CD14-positive monocyte (primary cell): ENCODE measurements around the gene FAM9C. TPM values are rescaled to one million over a fixed set of nuclear protein-coding genes. Genes with fewer than 3 reads are reported as not detected.
A peak's percentile ranks its signal among the peaks of the same experiment; 100 is the strongest.

Experiments used
- DNase-seq, 3 donors: peaks; one replicate each; pipeline ENCODE4 v3.0.0-alpha.2; 2011 to 2022
- H2AFZ ChIP-seq: 2 replicates; pipeline ENCODE4 v1.6.0; 2012; ENCODE audit warnings: mild to moderate bottlenecking, low read depth, low read length, inconsistent platforms; ENCODE audit not compliant: insufficient read depth, poor library complexity, severe bottlenecking
- H3K27ac ChIP-seq, 2 donors: 1 replicate in 1 of 2; 2 replicates in 1 of 2; pipeline ENCODE4 v1.5.1; 2012 to 2013; ENCODE audit warnings: low read length in 2 of 2, control low read depth in 1 of 2, inconsistent platforms in 1 of 2, low read depth in 1 of 2, mild to moderate bottlenecking in 1 of 2
- H3K27me3 ChIP-seq, 2 donors: one replicate each; pipeline versions ENCODE4 v1.6.0 to v1.6.1; 2011 to 2013; ENCODE audit warnings: low read length in 2 of 2; ENCODE audit not compliant: control insufficient read depth in 2 of 2, insufficient read depth in 2 of 2
- H3K36me3 ChIP-seq, 2 donors: replicated peaks in 1 of 2; 1 replicate in 1 of 2; 2 replicates in 1 of 2; pipeline versions ENCODE4 v1.5.1 to v1.6.1; 2012 to 2013; ENCODE audit warnings: low read length in 2 of 2, control low read depth in 1 of 2, inconsistent platforms in 1 of 2, mild to moderate bottlenecking in 1 of 2; ENCODE audit not compliant: insufficient read depth in 2 of 2, control insufficient read depth in 1 of 2
- H3K4me1 ChIP-seq, 2 donors: 1 replicate in 1 of 2; 2 replicates in 1 of 2; pipeline versions ENCODE4 v1.5.1 to v1.6.1; 2012 to 2013; ENCODE audit warnings: low read length in 2 of 2, control low read depth in 1 of 2, inconsistent platforms in 1 of 2, mild to moderate bottlenecking in 1 of 2, moderate library complexity in 1 of 2; ENCODE audit not compliant: insufficient read depth in 2 of 2, control insufficient read depth in 1 of 2
- H3K4me2 ChIP-seq: replicated peaks from 2 replicates; pipeline ENCODE3; 2012; ENCODE audit warnings: low read length, moderate library complexity, mild to moderate bottlenecking; ENCODE audit not compliant: poor library complexity, severe bottlenecking; ENCODE audit errors: extremely low read depth
- H3K4me3 ChIP-seq, 3 experiments: fragments of 200-600 bp in 1 of 3; sonication (generic) in 1 of 3; replicated peaks in 1 of 3; 1 replicate in 2 of 3; 2 replicates in 1 of 3; pipeline ENCODE4 v1.5.1; 2011 to 2013; ENCODE audit warnings: low read length in 3 of 3, mild to moderate bottlenecking in 3 of 3, control low read depth in 2 of 3, low read depth in 2 of 3, inconsistent platforms in 1 of 3, moderate library complexity in 1 of 3
- H3K79me2 ChIP-seq: 2 replicates; pipeline ENCODE4 v1.6.0; 2012; ENCODE audit warnings: mild to moderate bottlenecking, control low read depth, inconsistent platforms, low read length, moderate library complexity; ENCODE audit not compliant: insufficient read depth
- H3K9ac ChIP-seq: 2 replicates; pipeline ENCODE4 v1.6.0; 2017; ENCODE audit warnings: low read length, mild to moderate bottlenecking; ENCODE audit not compliant: insufficient read depth, poor library complexity, severe bottlenecking
- H3K9me3 ChIP-seq, 2 donors: replicated peaks in 1 of 2; 1 replicate in 1 of 2; 2 replicates in 1 of 2; pipeline versions ENCODE4 v1.5.1 to v1.6.1; 2012 to 2013; ENCODE audit warnings: low read length in 2 of 2, control low read depth in 1 of 2; ENCODE audit not compliant: control insufficient read depth in 1 of 2, insufficient read depth in 1 of 2
- H4K20me1 ChIP-seq: 2 replicates; pipeline ENCODE4 v1.6.0; 2012; ENCODE audit warnings: mild to moderate bottlenecking, low read length, control low read depth, moderate library complexity; ENCODE audit not compliant: insufficient read depth
- H3K27ac Mint-ChIP-seq, 7 donors: one replicate each; pipeline ENCODE4 v1.8.0; 2020; ENCODE audit warnings: mild to moderate bottlenecking in 7 of 7, mixed read lengths in 7 of 7, moderate library complexity in 6 of 7, inconsistent platforms in 2 of 7
- H3K27me3 Mint-ChIP-seq, 3 donors: one replicate each; pipeline ENCODE4 v1.8.0; 2021 to 2022; ENCODE audit warnings: low read depth in 3 of 3, mild to moderate bottlenecking in 3 of 3, mixed read lengths in 3 of 3, moderate library complexity in 3 of 3, inconsistent platforms in 1 of 3
- H3K36me3 Mint-ChIP-seq, 2 donors: one replicate each; pipeline ENCODE4 v1.8.0; 2020; ENCODE audit warnings: mixed read lengths in 2 of 2, inconsistent platforms in 1 of 2, mild to moderate bottlenecking in 1 of 2
- H3K4me1 Mint-ChIP-seq: one replicate; pipeline ENCODE4 v1.8.0; 2020; ENCODE audit warnings: mild to moderate bottlenecking, mixed read lengths
- H3K4me3 Mint-ChIP-seq, 2 donors: one replicate each; pipeline ENCODE4 v1.8.0; 2020; ENCODE audit warnings: mild to moderate bottlenecking in 2 of 2, mixed read lengths in 2 of 2, moderate library complexity in 1 of 2
- H3K9me3 Mint-ChIP-seq, 7 donors: one replicate each; pipeline ENCODE4 v1.8.0; 2020 to 2022; ENCODE audit warnings: mixed read lengths in 7 of 7, mild to moderate bottlenecking in 6 of 7, moderate library complexity in 6 of 7, inconsistent platforms in 2 of 7
- WGBS: methylation state at CpG from one replicate; pipeline ENCODE4 v1.1.5; 2013; ENCODE audit warnings: missing lambda C conversion rate; ENCODE audit not compliant: insufficient coverage; 5-methylcytosine and 5-hydroxymethylcytosine counted together
- intact Hi-C, 2 donors: fragments of 100-400 bp; cut with micrococcal nuclease; formaldehyde crosslinking; loops; one replicate each; pipeline versions ENCODE4 v1.15.0 to v1.15.1; 2023
- polyA plus RNA-seq, 3 donors: library from polyadenylated mRNA; depleted of rRNA in 1 of 3; unstranded in 2 of 3; stranded (reverse) in 1 of 3; fragments of 300-500 nt in 2 of 3; fragments of >200 nt in 1 of 3; fragmentation: Illumina TruSeq in 2 of 3; gene quantifications; 1 replicate in 2 of 3; 2 replicates in 1 of 3; pipeline ENCODE4 v1.2.3, GENCODE V29; 2012 to 2021
- TF ChIP-seq, protein P1 (sequence below): fragments of 200-600 bp; IDR thresholded peaks from one replicate; pipeline ENCODE4 v1.8.0; 2022; ENCODE audit warnings: antibody characterized with exemption, mild to moderate bottlenecking

The FAM9C gene
- polyA plus RNA-seq, 3 donors = not detected

GRCh38 chrX:13059637-13060499 lies 15.4 kb upstream of the FAM9C start:
- Histone ChIP-seq H3K9ac (no peak overlapping the region), H3K36me3 (no peaks in the 10 kb centered on the region), H3K9me3 (peaks cover 0 to 5% of the 10 kb centered on the region in 2 donors), H4K20me1 (no peaks in the 10 kb centered on the region), H3K4me2 (no peak overlapping the region), H2AFZ (no peak overlapping the region), H3K79me2 (no peaks in the 10 kb centered on the region), H3K27me3 (peaks cover 0 to 35% of the 10 kb centered on the region in 2 donors), H3K4me3 (no peak overlapping the region), H3K27ac (no peak overlapping the region), H3K4me1 (peaks cover 27 to 34% of the 10 kb centered on the region in 2 donors)
- H3K9me3 Mint-ChIP-seq = peaks cover 4 to 24% (median 16%) of the 10 kb centered on the region in 7 donors
- peak overlapping the region in 3 of 7 donors; percentile 26 to 68 (median 37) for H3K27ac Mint-ChIP-seq
- no CpG with 5 or more reads among the region's 3 CpGs for WGBS
- intact Hi-C loops = no loop called here
- peaks cover 46% of the 10 kb centered on the region for H3K4me1 Mint-ChIP-seq
- DNase-seq = peak; percentile 48 to 70 (median 67)
- peaks cover 2 to 8% of the 10 kb centered on the region in 2 donors for H3K36me3 Mint-ChIP-seq
- TF ChIP-seq, protein P1, sequence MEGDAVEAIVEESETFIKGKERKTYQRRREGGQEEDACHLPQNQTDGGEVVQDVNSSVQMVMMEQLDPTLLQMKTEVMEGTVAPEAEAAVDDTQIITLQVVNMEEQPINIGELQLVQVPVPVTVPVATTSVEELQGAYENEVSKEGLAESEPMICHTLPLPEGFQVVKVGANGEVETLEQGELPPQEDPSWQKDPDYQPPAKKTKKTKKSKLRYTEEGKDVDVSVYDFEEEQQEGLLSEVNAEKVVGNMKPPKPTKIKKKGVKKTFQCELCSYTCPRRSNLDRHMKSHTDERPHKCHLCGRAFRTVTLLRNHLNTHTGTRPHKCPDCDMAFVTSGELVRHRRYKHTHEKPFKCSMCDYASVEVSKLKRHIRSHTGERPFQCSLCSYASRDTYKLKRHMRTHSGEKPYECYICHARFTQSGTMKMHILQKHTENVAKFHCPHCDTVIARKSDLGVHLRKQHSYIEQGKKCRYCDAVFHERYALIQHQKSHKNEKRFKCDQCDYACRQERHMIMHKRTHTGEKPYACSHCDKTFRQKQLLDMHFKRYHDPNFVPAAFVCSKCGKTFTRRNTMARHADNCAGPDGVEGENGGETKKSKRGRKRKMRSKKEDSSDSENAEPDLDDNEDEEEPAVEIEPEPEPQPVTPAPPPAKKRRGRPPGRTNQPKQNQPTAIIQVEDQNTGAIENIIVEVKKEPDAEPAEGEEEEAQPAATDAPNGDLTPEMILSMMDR = no peak
- peaks cover 0 to 45% (median 0%) of the 10 kb centered on the region in 3 donors for H3K27me3 Mint-ChIP-seq
- H3K4me3 Mint-ChIP-seq = no peak overlapping the region

- H3K27me3 ChIP-seq = peaks cover 0 to 44% of the 10 kb centered on the region in 2 donors
- H4K20me1 ChIP-seq = no peaks in the 10 kb centered on the region
- no peaks in the 10 kb centered on the region for H3K9me3 ChIP-seq
- H3K36me3 ChIP-seq = no peaks in the 10 kb centered on the region
- Mint-ChIP-seq H3K9me3 (no peaks in the 10 kb centered on the region), H3K4me3 (no peak overlapping the region), H3K36me3 (peaks cover 0 to 3% of the 10 kb centered on the region in 2 donors), H3K27me3 (peaks cover 0 to 54% (median 0%) of the 10 kb centered on the region in 3 donors), H3K4me1 (peaks cover 63% of the 10 kb centered on the region), H3K27ac (peak overlapping the region in 5 of 7 donors; percentile 10 to 54 (median 21))
- intact Hi-C loops = no loop called here
- no peak overlapping the region for H2AFZ ChIP-seq
- H3K4me2 ChIP-seq = no peak overlapping the region
- no peak for DNase-seq
- TF ChIP-seq, protein P1 = no peak
- no CpG with 5 or more reads among the region's 1 CpG for WGBS
- no peak overlapping the region for H3K4me3 ChIP-seq
- H3K4me1 ChIP-seq = peaks cover 50 to 64% of the 10 kb centered on the region in 2 donors
- no peak overlapping the region for H3K27ac ChIP-seq
- no peak overlapping the region for H3K9ac ChIP-seq
- peaks cover under 1% of the 10 kb centered on the region for H3K79me2 ChIP-seq
Measured at GRCh38 chrX:13055486-13055885, 11.1 kb upstream of the FAM9C start.
